Stimulated activated CD8-positive, alpha-beta memory T cell treated with anti-CD3 and anti-CD28 coated beads, Interleukin-4, amount 100 ng/mL, for 48 hours (primary cell): ENCODE measurements around the gene NDUFA7.
"Not testable (repeated sequence)": the region's sequence is repeated elsewhere in the genome, so short reads cannot be mapped to it uniquely, and the experiment has no call there.

Experiments used
- DNase-seq: peaks from one replicate; pipeline ENCODE4 v3.0.0-alpha.2; 2020

Gene NDUFA7

GRCh38 chr19:8318835-8319234 lies 2.3 kb downstream of the NDUFA7 start:
- not testable (repeated sequence) for DNase-seq

- no peak for DNase-seq
Measured at GRCh38 chr19:8316351-8317125, 4.6 kb downstream of the NDUFA7 start.

- not testable (repeated sequence) for DNase-seq
Measured at GRCh38 chr19:8314981-8315640, 6.1 kb downstream of the NDUFA7 start.

DNA sequence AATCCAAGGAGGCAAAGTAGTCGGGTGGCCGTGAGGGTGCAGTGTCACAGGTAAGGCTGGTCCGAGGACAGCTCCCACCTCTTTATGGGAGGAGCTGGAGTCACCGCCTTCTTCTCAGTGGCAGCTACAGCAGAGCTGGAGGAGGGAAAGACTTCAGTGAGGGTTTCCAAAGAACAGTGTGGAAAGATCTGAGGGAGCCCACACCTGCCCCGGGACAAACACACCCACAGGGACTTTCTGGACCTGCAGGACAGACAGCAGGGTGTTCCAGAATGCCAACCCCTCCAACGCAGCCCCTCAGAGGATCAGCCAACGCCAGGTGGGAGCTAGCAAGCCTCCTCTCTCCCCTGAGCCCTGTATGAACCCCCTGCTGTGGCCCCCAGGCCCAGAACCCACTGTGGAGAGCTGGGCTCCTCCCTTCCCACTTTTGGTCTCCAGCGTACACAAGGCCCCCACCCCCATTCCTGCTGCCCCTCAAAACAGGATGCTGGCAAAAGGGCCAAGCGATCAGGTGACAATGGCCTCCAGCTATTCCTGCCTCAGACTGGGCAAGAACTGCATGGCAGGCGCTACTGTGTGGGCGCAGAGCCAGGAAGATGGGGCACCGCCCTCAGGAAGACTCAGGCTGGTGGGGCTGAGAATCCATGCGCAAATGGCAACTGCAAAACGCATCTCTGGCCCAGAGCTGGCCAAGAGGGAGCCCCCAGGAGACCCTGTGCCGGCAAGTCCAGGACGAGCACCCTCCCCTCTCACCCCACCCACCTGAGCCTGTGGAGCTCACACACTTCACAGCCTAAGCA lies 9.5 kb downstream of the NDUFA7 start:
- no peak for DNase-seq

GRCh38 chr19:8310342-8311055 lies 10.7 kb downstream of the NDUFA7 start:
- DNase-seq, result no peak

GRCh38 chr19:8308891-8309291 lies 12.3 kb downstream of the NDUFA7 start:
- no peak for DNase-seq

- DNase-seq, result peak; percentile 92
Measured at GRCh38 chr19:8307965-8308866, 13.0 kb downstream of the NDUFA7 start, which contains the start of gene CD320. Gene CD320, minus strand, starts transcription at chr19:8308358. Its CDS starts 68 bp downstream, at chr19:8308290.

DNA sequence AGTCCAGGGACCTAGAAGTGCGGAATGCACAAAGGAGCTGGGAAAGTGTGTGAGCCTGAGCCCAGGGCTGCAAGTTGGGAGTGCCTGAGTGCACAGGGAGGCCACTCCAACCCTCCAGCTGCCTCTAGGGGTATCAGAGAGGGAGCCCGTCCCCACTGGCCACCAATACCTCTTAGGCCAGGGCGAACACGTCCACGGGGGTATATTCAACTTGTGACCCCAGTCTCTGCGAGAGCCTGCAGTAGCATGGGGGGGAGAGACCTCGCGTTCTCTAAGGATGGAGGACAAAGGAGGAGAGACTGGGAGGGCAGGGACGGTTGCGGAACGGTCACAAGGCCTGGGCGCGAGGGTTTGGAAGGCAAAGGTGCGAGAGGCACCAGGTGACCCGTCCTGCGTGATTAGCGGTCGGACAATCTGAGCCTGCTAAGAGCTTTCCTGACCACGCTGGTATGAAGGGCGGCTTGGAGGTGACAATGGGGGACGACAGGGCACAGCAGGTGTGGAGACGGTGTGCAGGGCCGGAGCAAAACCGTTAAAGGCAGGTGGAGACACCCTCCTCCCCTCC lies 13.7 kb downstream of the NDUFA7 start:
- DNase-seq, result no peak

DNA sequence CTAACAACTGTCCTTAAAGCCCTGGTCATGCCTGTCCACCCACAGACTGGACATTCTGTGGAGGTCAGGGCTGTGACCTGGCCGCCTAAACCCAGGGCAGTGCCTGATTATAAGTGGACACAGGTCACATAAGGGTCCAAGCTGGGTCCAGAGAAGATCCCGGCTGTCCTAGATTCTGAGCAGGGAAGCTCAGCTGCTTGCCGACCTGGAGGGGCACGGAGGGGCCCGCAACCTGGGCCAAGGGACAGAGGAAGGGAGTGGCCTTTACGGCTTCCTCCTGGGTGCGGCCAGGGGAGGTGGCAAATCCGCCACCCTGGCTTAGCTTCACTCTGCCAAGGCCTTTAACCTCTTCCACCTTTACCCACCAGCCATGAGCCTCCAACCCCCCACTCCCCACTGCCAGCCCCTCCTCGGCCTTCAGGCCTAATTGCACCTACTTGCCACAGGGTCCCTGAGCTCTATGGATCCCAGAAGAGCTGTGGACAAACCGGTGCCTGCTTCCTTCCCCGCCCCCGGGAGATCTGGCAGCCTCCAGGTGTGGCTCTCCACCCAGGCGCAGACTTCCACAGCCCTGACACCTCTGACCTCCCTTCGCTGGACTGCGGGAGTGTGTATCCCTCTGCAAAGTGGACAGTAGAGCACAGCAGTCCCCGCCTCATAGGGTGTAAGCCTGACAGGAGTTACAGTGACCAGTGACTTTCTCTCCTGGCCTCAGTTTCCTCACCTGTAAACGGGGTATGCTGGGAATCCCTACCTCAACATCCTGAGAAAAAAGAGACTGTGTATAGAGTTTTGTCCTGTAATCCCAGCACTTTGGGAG lies 14.7 kb downstream of the NDUFA7 start:
- peak; percentile 25 for DNase-seq

- DNase-seq, result peak; percentile 20
Measured at GRCh38 chr19:8305798-8306197, 15.4 kb downstream of the NDUFA7 start.

- peak; percentile 67 for DNase-seq
Measured at GRCh38 chr19:8304841-8305621, 16.1 kb downstream of the NDUFA7 start.

DNA sequence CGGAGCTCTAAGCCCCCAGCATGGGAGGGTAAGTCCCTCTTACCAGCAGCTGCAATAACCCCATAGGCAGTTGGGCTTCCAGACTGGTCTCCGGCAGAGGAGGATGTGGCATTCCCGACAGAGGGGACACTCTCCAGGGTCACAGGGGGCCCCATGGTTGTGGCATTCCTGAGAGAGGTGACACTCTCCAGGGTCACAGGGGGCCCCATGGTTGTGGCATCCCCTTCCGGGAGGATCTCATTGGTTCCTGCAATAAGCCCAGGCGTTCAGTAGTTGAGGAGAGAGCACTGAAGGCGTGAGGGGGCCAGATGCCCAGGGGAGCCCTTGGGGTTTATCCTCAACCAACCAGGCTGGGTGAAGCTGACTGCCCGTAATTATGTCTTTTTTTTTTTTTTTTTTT lies 18.4 kb downstream of the NDUFA7 start:
- peak; percentile 20 for DNase-seq

DNA sequence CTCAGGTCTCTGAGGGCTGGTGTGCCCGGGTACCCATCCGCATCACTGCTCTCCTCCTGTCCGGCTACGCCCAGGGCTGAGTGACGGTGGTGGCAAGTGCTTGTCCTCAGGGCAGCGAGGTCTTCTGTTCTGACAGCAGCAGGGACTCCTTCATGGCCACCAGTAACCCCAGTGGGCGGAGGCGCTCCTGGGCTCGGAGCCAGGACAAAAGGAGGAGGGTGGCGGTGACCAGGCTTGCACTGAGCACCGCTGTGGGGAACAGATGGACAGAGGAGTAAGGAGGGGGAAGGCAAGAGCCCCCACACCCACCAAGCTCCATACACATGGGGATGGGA lies 18.9 kb downstream of the NDUFA7 start:
- DNase-seq, result no peak

DNA sequence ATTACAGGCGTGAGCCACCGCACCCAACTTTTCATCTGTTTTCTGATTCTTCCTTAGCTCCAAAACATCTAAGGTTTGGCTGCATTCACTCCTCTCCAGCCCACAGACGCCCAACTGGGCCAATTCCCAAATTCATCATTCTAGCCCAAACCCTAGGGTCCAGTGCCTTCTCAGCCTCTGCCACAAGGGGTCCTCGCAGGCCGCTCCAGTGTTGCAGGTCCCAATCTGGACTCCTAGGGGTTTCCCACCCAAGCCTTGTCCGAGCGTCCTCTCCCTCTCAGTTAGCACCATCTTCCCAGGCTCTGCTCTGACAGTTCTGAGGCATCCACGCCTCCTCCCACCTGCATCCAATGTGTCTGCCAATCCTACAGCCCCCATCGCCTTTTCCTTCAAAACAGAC lies 29.8 kb downstream of the NDUFA7 start:
- DNase-seq, result not testable (repeated sequence)

GRCh38 chr19:8276508-8276907 lies 44.7 kb downstream of the NDUFA7 start:
- DNase-seq, result not testable (repeated sequence)

DNA sequence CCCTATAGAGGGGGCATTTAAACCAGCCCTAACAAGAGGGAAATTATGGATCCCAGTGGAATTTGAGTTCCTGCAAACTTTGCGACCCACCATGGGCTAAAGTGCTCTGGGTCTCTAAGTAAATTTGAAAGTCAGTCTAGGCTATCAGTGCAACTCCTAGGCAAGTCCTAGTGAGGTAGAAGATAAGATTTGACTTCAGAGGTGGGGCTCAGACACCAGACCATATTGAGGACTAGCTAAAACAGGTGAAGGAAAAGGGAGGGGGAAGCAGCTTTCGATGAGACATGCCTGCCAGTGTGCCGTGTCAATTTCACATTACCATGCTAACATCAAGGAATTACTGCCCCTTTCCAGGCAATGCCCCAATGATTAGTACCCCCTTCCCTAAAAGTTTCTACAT lies 51.5 kb downstream of the NDUFA7 start:
- peak; percentile 13 for DNase-seq

DNA sequence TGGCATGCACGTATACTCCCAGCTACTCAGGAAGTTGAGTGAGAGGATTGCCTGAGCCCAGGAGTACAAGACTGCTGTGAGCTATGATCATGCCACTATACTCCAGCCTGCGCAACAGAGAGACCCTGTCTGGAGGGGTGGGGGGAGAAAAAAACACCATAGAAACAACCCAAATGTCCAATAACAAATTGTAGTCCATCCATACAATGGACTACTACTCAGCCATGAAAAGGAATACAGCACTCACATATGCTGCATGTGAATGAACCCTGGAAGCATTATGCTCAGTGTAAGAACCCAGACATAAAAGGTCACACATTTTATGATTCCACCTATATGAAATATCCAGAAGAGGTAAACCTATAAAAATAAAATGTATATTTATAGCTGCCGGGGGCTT lies 55.3 kb downstream of the NDUFA7 start:
- DNase-seq, result no peak

DNA sequence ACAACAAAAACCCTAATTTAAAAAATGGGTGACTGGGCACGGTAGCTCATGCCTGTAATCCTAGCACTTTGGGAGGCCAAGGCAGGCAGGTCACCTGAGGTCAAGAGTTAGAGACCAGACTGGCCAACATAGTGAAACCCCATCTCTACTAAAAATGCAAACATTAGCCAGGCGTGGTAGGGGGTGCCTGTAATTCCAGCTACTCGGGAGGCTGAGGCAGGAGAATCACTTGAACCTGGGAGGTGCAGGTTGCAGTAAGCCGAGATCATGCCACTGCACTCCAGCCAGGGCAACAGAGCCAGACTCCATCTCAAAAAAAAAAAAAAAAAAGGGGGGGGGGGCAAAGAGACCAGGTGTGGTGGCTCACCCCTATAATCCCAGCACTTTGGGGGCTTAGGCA lies 56.9 kb downstream of the NDUFA7 start:
- DNase-seq, result not testable (repeated sequence)

DNA sequence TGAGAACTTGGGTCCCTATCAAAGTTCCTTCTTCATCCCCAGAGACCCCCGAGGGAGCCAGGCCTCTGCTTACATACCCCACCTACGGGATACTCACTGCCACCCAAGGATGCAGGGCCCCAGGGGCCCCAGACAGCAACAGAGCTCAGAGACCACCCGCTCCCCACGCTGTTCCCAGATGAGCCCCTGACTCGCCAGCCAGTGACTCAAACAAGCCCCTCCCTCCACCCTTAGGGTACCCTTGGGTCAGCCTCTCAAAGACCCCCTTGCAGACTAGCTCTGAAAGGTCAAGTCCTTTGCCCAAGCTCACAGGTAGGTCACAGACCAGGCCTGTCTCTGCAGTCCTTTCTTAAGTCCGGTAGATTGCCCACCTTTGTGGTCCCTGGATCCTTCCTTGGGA lies 58.7 kb downstream of the NDUFA7 start:
- peak; percentile 15 for DNase-seq

- DNase-seq, result no peak
Measured at GRCh38 chr19:8261881-8262280, 59.3 kb downstream of the NDUFA7 start.
